ENCODE results near the gene SUMF1.

Gene SUMF1

DNA sequence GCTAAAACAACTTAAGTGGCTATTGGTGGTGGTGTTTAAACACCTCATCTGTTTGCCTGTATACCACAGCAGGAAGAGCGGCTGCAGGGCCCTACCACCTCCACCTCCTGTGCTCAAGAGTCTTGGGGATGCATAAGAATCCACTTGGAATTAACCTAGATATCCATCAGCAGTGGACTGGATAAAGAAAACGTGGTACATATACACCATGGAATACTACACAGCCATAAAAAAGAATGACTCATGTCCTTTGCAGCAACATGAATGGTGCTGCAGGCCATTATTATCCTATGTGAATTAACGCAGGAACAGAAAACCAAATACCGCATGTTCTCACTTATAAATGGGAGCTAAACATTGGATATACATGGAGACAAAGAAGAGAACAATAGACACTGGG is 87.1 kb downstream of the SUMF1 start:
- TF ChIP-seq, protein P1, sequence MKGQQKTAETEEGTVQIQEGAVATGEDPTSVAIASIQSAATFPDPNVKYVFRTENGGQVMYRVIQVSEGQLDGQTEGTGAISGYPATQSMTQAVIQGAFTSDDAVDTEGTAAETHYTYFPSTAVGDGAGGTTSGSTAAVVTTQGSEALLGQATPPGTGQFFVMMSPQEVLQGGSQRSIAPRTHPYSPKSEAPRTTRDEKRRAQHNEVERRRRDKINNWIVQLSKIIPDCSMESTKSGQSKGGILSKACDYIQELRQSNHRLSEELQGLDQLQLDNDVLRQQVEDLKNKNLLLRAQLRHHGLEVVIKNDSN (IDR thresholded peaks at IDR 0.05): no peak
- no peak for TF ChIP-seq TCF12 (IDR thresholded peaks at IDR 0.05; ENCODE audit: low read depth)
- TF ChIP-seq CREB1 (IDR thresholded peaks at IDR 0.05; ENCODE audit: low read depth): no peak
- no peak for TF ChIP-seq EGR1 (IDR thresholded peaks at IDR 0.05)
- TF ChIP-seq REST (IDR thresholded peaks at IDR 0.05; ENCODE audit: low read depth): no peak
- no peak for TF ChIP-seq NFIC (IDR thresholded peaks at IDR 0.05)
- no peak for TF ChIP-seq ZBTB7A (IDR thresholded peaks at IDR 0.05; ENCODE audit: low read depth)
- no peak for TF ChIP-seq TEAD4 (IDR thresholded peaks at IDR 0.05)
- TF ChIP-seq EP300 (IDR thresholded peaks at IDR 0.05; ENCODE audit: borderline replicate concordance): no peak
- no peak for TF ChIP-seq YY1 (IDR thresholded peaks at IDR 0.05; ENCODE audit: low read depth)
- TF ChIP-seq MAX (IDR thresholded peaks at IDR 0.05): no peak
- TF ChIP-seq FOXM1 (IDR thresholded peaks at IDR 0.05; ENCODE audit: borderline replicate concordance, low read depth): no peak
- TF ChIP-seq TAF1 (IDR thresholded peaks at IDR 0.05; ENCODE audit: low read depth): no peak
- no peak for TF ChIP-seq RAD21 (IDR thresholded peaks at IDR 0.05; ENCODE audit: low read depth)
- no peak for TF ChIP-seq CEBPB (IDR thresholded peaks at IDR 0.05)

DNA sequence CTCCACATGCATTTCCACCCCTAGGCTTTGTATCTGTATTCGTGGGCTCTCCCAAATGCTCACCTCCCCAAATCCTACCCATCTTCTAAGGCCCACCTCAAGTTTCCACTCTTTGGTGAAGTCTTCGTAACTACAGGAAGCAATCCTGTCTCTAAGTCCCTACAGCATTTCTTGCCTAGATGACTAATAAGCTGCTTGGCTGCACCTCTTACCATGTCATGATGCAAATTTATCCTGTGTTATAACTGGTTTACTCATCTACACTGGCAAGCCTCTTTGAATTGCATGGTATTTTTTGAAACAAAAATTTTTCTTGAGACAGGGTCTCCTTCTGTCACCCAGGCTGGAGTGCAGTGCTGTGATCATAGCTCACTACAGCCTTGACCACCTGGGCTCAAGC is 90.6 kb downstream of the SUMF1 start:
- TF ChIP-seq CEBPB (IDR thresholded peaks at IDR 0.05) (no peak), TEAD4 (IDR thresholded peaks at IDR 0.05) (no peak), EGR1 (IDR thresholded peaks at IDR 0.05) (no peak), TCF12 (IDR thresholded peaks at IDR 0.05; ENCODE audit: low read depth) (no peak), REST (IDR thresholded peaks at IDR 0.05; ENCODE audit: low read depth) (no peak), MAX (IDR thresholded peaks at IDR 0.05) (no peak), TAF1 (IDR thresholded peaks at IDR 0.05; ENCODE audit: low read depth) (no peak), CREB1 (IDR thresholded peaks at IDR 0.05; ENCODE audit: low read depth) (no peak), EP300 (IDR thresholded peaks at IDR 0.05; ENCODE audit: borderline replicate concordance) (no peak)
- TF ChIP-seq, protein P1 (IDR thresholded peaks at IDR 0.05): no peak

- TF ChIP-seq CREB1 (IDR thresholded peaks at IDR 0.05; ENCODE audit: low read depth) (no peak), MAX (IDR thresholded peaks at IDR 0.05) (no peak), TAF1 (IDR thresholded peaks at IDR 0.05; ENCODE audit: low read depth) (no peak), FOXM1 (IDR thresholded peaks at IDR 0.05; ENCODE audit: borderline replicate concordance, low read depth) (no peak), ZBTB7A (IDR thresholded peaks at IDR 0.05; ENCODE audit: low read depth) (no peak), TEAD4 (IDR thresholded peaks at IDR 0.05) (no peak), EGR1 (IDR thresholded peaks at IDR 0.05) (no peak)
Measured at GRCh38 chr3:4375911-4376310, 91.2 kb downstream of the SUMF1 start.

GRCh38 chr3:4373669-4374068 is 93.4 kb downstream of the SUMF1 start:
- TF ChIP-seq EP300 (IDR thresholded peaks at IDR 0.05; ENCODE audit: borderline replicate concordance) (no peak), FOXM1 (IDR thresholded peaks at IDR 0.05; ENCODE audit: borderline replicate concordance, low read depth) (no peak), YY1 (IDR thresholded peaks at IDR 0.05; ENCODE audit: low read depth) (no peak), NFIC (IDR thresholded peaks at IDR 0.05) (no peak), TAF1 (IDR thresholded peaks at IDR 0.05; ENCODE audit: low read depth) (no peak), REST (IDR thresholded peaks at IDR 0.05; ENCODE audit: low read depth) (no peak), ZBTB7A (IDR thresholded peaks at IDR 0.05; ENCODE audit: low read depth) (no peak), TCF12 (IDR thresholded peaks at IDR 0.05; ENCODE audit: low read depth) (no peak), CEBPB (IDR thresholded peaks at IDR 0.05) (no peak), MAX (IDR thresholded peaks at IDR 0.05) (no peak), TEAD4 (IDR thresholded peaks at IDR 0.05) (no peak), CREB1 (IDR thresholded peaks at IDR 0.05; ENCODE audit: low read depth) (no peak), EGR1 (IDR thresholded peaks at IDR 0.05) (no peak), RAD21 (IDR thresholded peaks at IDR 0.05; ENCODE audit: low read depth) (no peak)
- TF ChIP-seq, protein P1 (IDR thresholded peaks at IDR 0.05): no peak

All from Ishikawa (cell line).